Loucy (cell line): ENCODE results near the gene PPP3CB.

Experiments used
- H2AFZ ChIP-seq: fragments of 200-600 bp; sonication (generic); 2 replicates; pipeline ENCODE4 v1.6.0; 2016; ENCODE audit warnings: antibody characterized with exemption, mild to moderate bottlenecking, low read length, moderate library complexity
- H3F3A ChIP-seq: fragments of 200-600 bp; 2 replicates; pipeline ENCODE4 v1.6.0; 2016; ENCODE audit warnings: antibody characterized with exemption, low read depth, mild to moderate bottlenecking
- H3K27me3 ChIP-seq: fragments of 200-600 bp; sonication (generic); 2 replicates; pipeline ENCODE4 v1.6.1; 2014; ENCODE audit warnings: low read length, mild to moderate bottlenecking; ENCODE audit not compliant: insufficient read depth, poor library complexity, severe bottlenecking
- H3K36me3 ChIP-seq: fragments of 200-600 bp; sonication (generic); 2 replicates; pipeline ENCODE4 v1.6.1; 2016; ENCODE audit warnings: low read length; ENCODE audit not compliant: insufficient read depth
- H3K4me1 ChIP-seq: fragments of 200-600 bp; sonication (generic); 2 replicates; pipeline ENCODE4 v1.5.1; 2014; ENCODE audit warnings: low read length, mild to moderate bottlenecking; ENCODE audit not compliant: insufficient read depth, poor library complexity, severe bottlenecking
- H3K4me2 ChIP-seq: fragments of 200-600 bp; sonication (generic); 2 replicates; pipeline ENCODE4 v1.6.0; 2014; ENCODE audit warnings: antibody characterized with exemption, low read length, low read depth, mild to moderate bottlenecking; ENCODE audit not compliant: poor library complexity, severe bottlenecking
- H3K4me3 ChIP-seq: fragments of 200-600 bp; sonication (generic); 2 replicates; pipeline ENCODE4 v1.5.1; 2014; ENCODE audit warnings: low read length, mild to moderate bottlenecking, mixed read lengths; ENCODE audit not compliant: poor library complexity, severe bottlenecking
- H3K79me2 ChIP-seq: fragments of 200-600 bp; sonication (generic); 2 replicates; pipeline ENCODE4 v1.6.1; 2014; ENCODE audit warnings: low read length; ENCODE audit not compliant: insufficient read depth
- H3K9ac ChIP-seq: fragments of 200-600 bp; sonication (generic); 2 replicates; pipeline ENCODE4 v1.6.0; 2014; ENCODE audit warnings: mild to moderate bottlenecking, low read depth, low read length, moderate library complexity; ENCODE audit not compliant: poor library complexity, severe bottlenecking
- H3K9me2 ChIP-seq: fragments of 200-600 bp; sonication (generic); replicated peaks from 2 replicates; pipeline ENCODE4 v1.6.1; 2016; ENCODE audit warnings: low read depth, low read length, mixed read lengths
- H3K9me3 ChIP-seq: fragments of 200-600 bp; sonication (generic); 2 replicates; pipeline ENCODE4 v1.6.1; 2014; ENCODE audit warnings: mild to moderate bottlenecking, antibody characterized with exemption, low read length, low read depth; ENCODE audit not compliant: insufficient read depth
- H4K20me1 ChIP-seq: fragments of 200-600 bp; sonication (generic); 2 replicates; pipeline ENCODE4 v1.6.0; 2014; ENCODE audit warnings: antibody characterized with exemption, low read length, mild to moderate bottlenecking; ENCODE audit not compliant: insufficient read depth, poor library complexity, severe bottlenecking
- CTCF ChIP-seq: fragments of 200-600 bp; sonication (generic); conservative IDR thresholded peaks from 2 replicates; pipeline ENCODE4 v1.5.1; 2014; ENCODE audit warnings: mild to moderate bottlenecking, antibody characterized with exemption, low read length
- EZH2phosphoT487 ChIP-seq: fragments of 200-600 bp; IDR thresholded peaks from 2 replicates; pipeline ENCODE4 v1.6.1; 2018; ENCODE audit warnings: antibody characterized with exemption, mild to moderate bottlenecking, moderate library complexity, borderline replicate concordance

The PPP3CB gene

GRCh38 chr10:73426318-73426717 lies 69.5 kb downstream of the PPP3CB start:
- H3K36me3 ChIP-seq = no peaks in the 10 kb centered on the region
- no peak overlapping the region for H3K9ac ChIP-seq
- no peaks in the 10 kb centered on the region for H3K9me3 ChIP-seq
- no peak overlapping the region for H3K4me2 ChIP-seq
- H3K27me3 ChIP-seq = no peaks in the 10 kb centered on the region
- no peaks in the 10 kb centered on the region for H3K79me2 ChIP-seq
- no peak overlapping the region for H2AFZ ChIP-seq
- no peak overlapping the region for H3K4me3 ChIP-seq
- H3K9me2 ChIP-seq = no peaks in the 10 kb centered on the region
- no peaks in the 10 kb centered on the region for H4K20me1 ChIP-seq
- H3F3A ChIP-seq = no peaks in the 10 kb centered on the region
- TF ChIP-seq CTCF (no peak), EZH2phosphoT487 (no peak)
- no peaks in the 10 kb centered on the region for H3K4me1 ChIP-seq

- Histone ChIP-seq H3K27me3 (no peaks in the 10 kb centered on the region), H3K79me2 (no peaks in the 10 kb centered on the region), H3F3A (no peaks in the 10 kb centered on the region), H3K9ac (no peak overlapping the region), H3K36me3 (no peaks in the 10 kb centered on the region), H3K9me2 (no peaks in the 10 kb centered on the region), H3K4me3 (no peak overlapping the region), H3K9me3 (no peaks in the 10 kb centered on the region), H4K20me1 (no peaks in the 10 kb centered on the region), H2AFZ (no peak overlapping the region), H3K4me2 (no peak overlapping the region), H3K4me1 (no peaks in the 10 kb centered on the region)
- TF ChIP-seq CTCF (no peak), EZH2phosphoT487 (no peak)
These were observed 71.3 kb downstream of the PPP3CB start for GRCh38 chr10:73424478-73424877.

- Histone ChIP-seq H4K20me1 (no peaks in the 10 kb centered on the region), H3K4me2 (no peak overlapping the region), H3K4me3 (no peak overlapping the region), H3K9me3 (no peaks in the 10 kb centered on the region), H3K9me2 (no peaks in the 10 kb centered on the region), H3K27me3 (no peaks in the 10 kb centered on the region), H3F3A (no peaks in the 10 kb centered on the region), H3K4me1 (no peaks in the 10 kb centered on the region), H3K79me2 (no peaks in the 10 kb centered on the region), H2AFZ (no peak overlapping the region), H3K36me3 (no peaks in the 10 kb centered on the region), H3K9ac (no peak overlapping the region)
- TF ChIP-seq EZH2phosphoT487 (no peak), CTCF (no peak)
These were observed 72.5 kb downstream of the PPP3CB start for GRCh38 chr10:73423309-73423708.
